Right lobe of liver (tissue), 4 donors: ENCODE measurements around the gene NOL4.

Source experiments
- POLR2A ChIP-seq: fragments of 450-650 bp; IDR thresholded peaks from one replicate; pipeline ENCODE4 v1.6.1; 2017; ENCODE audit warnings: antibody characterized with exemption, mild to moderate bottlenecking
- TF ChIP-seq, protein P1 (sequence below), 4 donors: fragments of 200-600 bp in 3 of 4; fragments of 450-650 bp in 1 of 4; IDR thresholded peaks; one replicate each; pipeline versions ENCODE4 v1.5.1 to v1.8.0; 2016 to 2022; ENCODE audit warnings: antibody characterized with exemption in 4 of 4, mild to moderate bottlenecking in 2 of 4
- donor health status: DM: no; HTN: no; CAD: no.
- donor health status: DM: no; HTN: no; CAD: no.
- donor health status: DM: no; HTN: yes; CAD: no.

DNA sequence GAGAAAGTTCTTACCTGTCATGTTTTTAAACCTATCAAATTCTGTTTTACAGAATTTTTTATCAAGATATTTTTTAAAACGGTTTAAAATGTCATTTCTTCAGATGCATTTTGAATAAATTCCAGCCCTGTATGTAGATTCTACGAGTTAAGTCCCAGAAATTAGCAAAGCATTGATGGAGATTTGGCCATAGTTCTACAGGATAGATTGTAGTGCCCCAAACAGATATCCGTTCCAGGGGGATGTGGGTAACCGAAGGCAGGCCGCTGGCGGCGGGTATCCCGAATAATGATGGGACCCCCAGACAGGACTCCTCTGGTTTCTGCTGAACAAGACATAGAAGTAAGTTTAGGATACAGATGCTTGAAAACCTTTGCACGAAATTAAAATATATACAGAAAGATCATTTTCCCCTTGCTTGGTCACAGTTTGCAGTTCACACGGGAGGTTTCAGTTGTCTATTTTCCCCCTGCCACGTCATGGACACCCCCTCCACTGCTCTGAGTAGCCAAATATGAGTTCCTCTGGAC lies 755 bp downstream of the NOL4 start:
- TF ChIP-seq, protein P1, sequence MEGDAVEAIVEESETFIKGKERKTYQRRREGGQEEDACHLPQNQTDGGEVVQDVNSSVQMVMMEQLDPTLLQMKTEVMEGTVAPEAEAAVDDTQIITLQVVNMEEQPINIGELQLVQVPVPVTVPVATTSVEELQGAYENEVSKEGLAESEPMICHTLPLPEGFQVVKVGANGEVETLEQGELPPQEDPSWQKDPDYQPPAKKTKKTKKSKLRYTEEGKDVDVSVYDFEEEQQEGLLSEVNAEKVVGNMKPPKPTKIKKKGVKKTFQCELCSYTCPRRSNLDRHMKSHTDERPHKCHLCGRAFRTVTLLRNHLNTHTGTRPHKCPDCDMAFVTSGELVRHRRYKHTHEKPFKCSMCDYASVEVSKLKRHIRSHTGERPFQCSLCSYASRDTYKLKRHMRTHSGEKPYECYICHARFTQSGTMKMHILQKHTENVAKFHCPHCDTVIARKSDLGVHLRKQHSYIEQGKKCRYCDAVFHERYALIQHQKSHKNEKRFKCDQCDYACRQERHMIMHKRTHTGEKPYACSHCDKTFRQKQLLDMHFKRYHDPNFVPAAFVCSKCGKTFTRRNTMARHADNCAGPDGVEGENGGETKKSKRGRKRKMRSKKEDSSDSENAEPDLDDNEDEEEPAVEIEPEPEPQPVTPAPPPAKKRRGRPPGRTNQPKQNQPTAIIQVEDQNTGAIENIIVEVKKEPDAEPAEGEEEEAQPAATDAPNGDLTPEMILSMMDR (IDR thresholded peaks at IDR 0.05): no peak
- TF ChIP-seq POLR2A: no peak
